Erythroblast (primary cell): ENCODE measurements around the gene ARL6IP5.

Experiments
- DNase-seq, 2 experiments: peaks; one replicate each; lab custom pipeline; 2025; lab: John Stamatoyannopoulos, UW
- GATA1 ChIP-seq: IDR thresholded peaks from 2 replicates; pipeline ENCODE4 v1.6.1; 2011; ENCODE audit warnings: low read depth, mild to moderate bottlenecking, control low read depth, low read length, moderate library complexity
- POLR2A ChIP-seq: IDR thresholded peaks from 2 replicates; pipeline ENCODE4 v1.6.1; 2011; ENCODE audit warnings: mild to moderate bottlenecking, low read length

Gene ARL6IP5

GRCh38 chr3:69084326-69085167, at the start of gene ARL6IP5:
ARL6IP5 (plus strand) TSS chr3:69084937; CDS start chr3:69085048, 111 bp downstream.
- peak; percentile 94 for DNase-seq
- TF ChIP-seq GATA1: no peak
- TF ChIP-seq POLR2A: peak; percentile 64

- DNase-seq: no peak
- TF ChIP-seq POLR2A (no peak), GATA1 (no peak)
Observed at GRCh38 chr3:69044608-69045007, 40.1 kb upstream of the ARL6IP5 start.

- no peak for TF ChIP-seq POLR2A
- no peak for TF ChIP-seq GATA1
- DNase-seq: no peak
Observed at GRCh38 chr3:69048990-69049389, 35.7 kb upstream of the ARL6IP5 start.

GRCh38 chr3:69051756-69052471, 32.8 kb upstream of the ARL6IP5 start, which contains the start of gene TMF1:
TMF1 (minus strand) TSS chr3:69052333; CDS start chr3:69052086, 247 bp downstream.
- TF ChIP-seq GATA1 (no peak), POLR2A (peak; percentile 93)
- DNase-seq: no peak

- no peak for DNase-seq
- TF ChIP-seq POLR2A (peak; percentile 75), GATA1 (no peak)
Observed at GRCh38 chr3:69052472-69052898, 32.3 kb upstream of the ARL6IP5 start.

- TF ChIP-seq GATA1 (no peak), POLR2A (no peak)
- DNase-seq: no peak
Observed at GRCh38 chr3:69058180-69058946, 26.4 kb upstream of the ARL6IP5 start.

GRCh38 chr3:69058947-69059224, 25.9 kb upstream of the ARL6IP5 start:
- TF ChIP-seq POLR2A: no peak
- TF ChIP-seq GATA1: no peak
- DNase-seq: no peak

- no peak for DNase-seq
- no peak for TF ChIP-seq POLR2A
- TF ChIP-seq GATA1: no peak
Observed at GRCh38 chr3:69059688-69060087, 25.0 kb upstream of the ARL6IP5 start.

- no peak for DNase-seq
- no peak for TF ChIP-seq POLR2A
- TF ChIP-seq GATA1: no peak
Observed at GRCh38 chr3:69063636-69064035, 21.1 kb upstream of the ARL6IP5 start.

- no peak for TF ChIP-seq GATA1
- no peak for TF ChIP-seq POLR2A
- no peak for DNase-seq
Observed at GRCh38 chr3:69065318-69065964, 19.3 kb upstream of the ARL6IP5 start.

GRCh38 chr3:69066121-69066520, 18.6 kb upstream of the ARL6IP5 start:
- TF ChIP-seq POLR2A (no peak), GATA1 (no peak)

GRCh38 chr3:69072928-69073327, 11.8 kb upstream of the ARL6IP5 start:
- TF ChIP-seq GATA1 (no peak), POLR2A (no peak)
- DNase-seq: no peak

More at GRCh38 chr3:69066121-69066520, 18.6 kb upstream of the ARL6IP5 start:
- DNase-seq: no peak

- TF ChIP-seq POLR2A (no peak), GATA1 (no peak)
- peak; percentile 52 to 64 for DNase-seq
Observed at GRCh38 chr3:69079269-69080159, 5.2 kb upstream of the ARL6IP5 start.
